Memory B cell (primary cell): Measurements from ENCODE around the gene PLA2G5.
A peak's percentile ranks its signal among the peaks of the same experiment; 100 is the strongest.

ENCODE experiments used
- ATAC-seq: fragments of 150-1000 bp; cut with Tn5 transposase; 2 replicates; pipeline ENCODE4 v1.10.0; 2021; ENCODE audit warnings: low read depth, mild to moderate bottlenecking, moderate library complexity
- DNase-seq, 2 donors: peaks; one replicate each; pipeline ENCODE4 v3.0.0; 2022; ENCODE audit warnings: low spot score in 2 of 2
- H3K27ac Mint-ChIP-seq: one replicate; pipeline ENCODE4 v1.8.0; 2022; ENCODE audit warnings: mild to moderate bottlenecking, moderate library complexity, mixed read lengths
- H3K27me3 Mint-ChIP-seq: one replicate; pipeline ENCODE4 v1.8.0; 2022; ENCODE audit warnings: mixed read lengths
- H3K36me3 Mint-ChIP-seq: one replicate; pipeline ENCODE4 v1.8.0; 2022; ENCODE audit warnings: mild to moderate bottlenecking, mixed read lengths
- H3K4me1 Mint-ChIP-seq: one replicate; pipeline ENCODE4 v1.8.0; 2022; ENCODE audit warnings: mixed read lengths
- H3K4me3 Mint-ChIP-seq: one replicate; pipeline ENCODE4 v1.8.0; 2022; ENCODE audit warnings: mild to moderate bottlenecking, moderate library complexity, mixed read lengths
- H3K9me3 Mint-ChIP-seq: one replicate; pipeline ENCODE4 v1.8.0; 2022; ENCODE audit warnings: mixed read lengths

Gene PLA2G5

GRCh38 chr1:20109223-20109856 lies 39.3 kb downstream of the PLA2G5 start:
- Mint-ChIP-seq H3K4me1 (peaks cover 3% of the 10 kb centered on the region), H3K27me3 (peaks cover 1% of the 10 kb centered on the region), H3K9me3 (no peaks in the 10 kb centered on the region), H3K4me3 (no peak overlapping the region), H3K36me3 (no peaks in the 10 kb centered on the region), H3K27ac (no peak overlapping the region)
- ATAC-seq, result no peak
- no peak for DNase-seq

DNA sequence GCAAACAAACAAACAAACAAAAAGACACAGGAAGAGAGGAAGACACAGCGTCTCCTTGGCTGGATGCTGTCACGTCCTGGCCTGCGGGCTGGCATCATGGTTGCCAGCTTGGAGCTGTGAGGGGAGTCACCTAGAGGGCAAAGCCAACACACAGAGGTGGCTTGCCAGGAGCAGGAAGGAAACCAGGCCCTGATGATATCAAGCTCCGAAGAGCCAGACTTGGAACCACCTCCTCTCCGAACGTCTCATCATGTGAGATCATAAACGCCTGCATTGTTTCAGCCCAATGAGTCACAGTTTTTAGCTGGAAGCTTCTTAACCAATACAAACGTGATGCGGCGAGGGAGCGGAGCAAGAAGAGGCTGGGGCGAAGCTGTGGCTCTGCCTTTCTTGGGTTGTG lies 40.7 kb downstream of the PLA2G5 start:
- Mint-ChIP-seq H3K4me3 (no peak overlapping the region), H3K27me3 (peaks cover 1% of the 10 kb centered on the region), H3K9me3 (no peaks in the 10 kb centered on the region), H3K27ac (no peak overlapping the region), H3K36me3 (no peaks in the 10 kb centered on the region), H3K4me1 (peaks cover 3% of the 10 kb centered on the region)
- DNase-seq (no peak), ATAC-seq (no peak)

DNA sequence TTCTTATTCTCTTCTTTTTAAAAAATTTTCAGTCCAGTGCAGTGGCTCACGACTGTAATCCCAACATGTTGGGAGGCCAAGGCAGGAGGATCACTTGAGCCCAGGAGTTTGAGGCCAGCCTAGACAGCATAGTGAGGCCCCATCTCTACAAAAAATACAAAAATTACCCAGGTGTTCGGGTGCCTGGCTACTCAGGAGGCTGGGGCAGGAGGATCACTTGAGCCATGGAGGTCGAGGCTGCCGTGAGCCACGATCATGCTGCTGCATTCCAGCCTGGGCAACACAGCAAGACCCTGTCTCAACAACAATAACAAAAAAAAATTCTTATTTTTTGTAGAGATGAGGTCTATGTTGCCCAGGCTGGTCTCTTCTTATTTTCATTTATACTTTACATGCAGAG lies 41.5 kb downstream of the PLA2G5 start:
- Mint-ChIP-seq H3K4me1 (peaks cover 3% of the 10 kb centered on the region), H3K9me3 (no peaks in the 10 kb centered on the region), H3K36me3 (no peaks in the 10 kb centered on the region), H3K27ac (no peak overlapping the region), H3K4me3 (no peak overlapping the region), H3K27me3 (peaks cover 1% of the 10 kb centered on the region)
- DNase-seq, result no peak
- ATAC-seq, result no peak

DNA sequence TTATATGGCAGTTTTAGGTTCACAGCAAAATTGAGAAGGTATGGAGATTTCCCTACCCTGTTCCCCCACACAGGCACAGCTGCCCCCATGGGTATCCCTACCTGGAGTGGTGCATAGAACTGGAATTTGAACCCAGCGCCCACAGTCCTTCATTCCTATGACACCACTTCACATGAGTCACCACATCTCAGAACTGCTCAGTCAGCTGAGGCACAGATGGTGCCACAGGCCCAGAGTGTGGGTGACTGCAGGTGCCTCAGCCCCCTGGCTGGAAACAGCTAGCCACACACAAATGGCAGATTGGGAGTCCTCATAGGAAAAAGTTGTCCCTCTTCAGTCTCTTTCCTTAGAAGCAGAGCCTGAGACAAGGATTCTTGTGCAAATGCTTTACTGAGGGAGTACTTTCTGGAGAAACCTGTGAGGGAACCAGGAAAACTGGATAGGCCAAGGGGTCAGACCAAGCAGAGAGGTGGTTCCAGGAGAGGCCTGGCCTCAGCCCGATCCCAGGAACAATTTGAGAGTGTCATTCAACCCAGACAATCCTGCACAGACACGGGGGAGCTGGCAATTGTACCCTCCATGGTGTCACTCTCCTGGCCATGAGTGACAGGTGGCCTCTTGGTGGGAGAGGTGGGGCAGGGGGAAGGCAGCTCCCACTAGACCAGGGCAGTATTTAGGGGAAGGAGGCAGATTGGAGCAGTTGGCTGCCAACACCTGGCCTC lies 42.4 kb downstream of the PLA2G5 start:
- peaks cover 1% of the 10 kb centered on the region for H3K9me3 Mint-ChIP-seq
- no peak overlapping the region for H3K27ac Mint-ChIP-seq
- no peak overlapping the region for H3K4me3 Mint-ChIP-seq
- ATAC-seq (no peak), DNase-seq (no peak)
- peaks cover 6% of the 10 kb centered on the region for H3K4me1 Mint-ChIP-seq
- peaks cover 1% of the 10 kb centered on the region for H3K27me3 Mint-ChIP-seq
- no peaks in the 10 kb centered on the region for H3K36me3 Mint-ChIP-seq

DNA sequence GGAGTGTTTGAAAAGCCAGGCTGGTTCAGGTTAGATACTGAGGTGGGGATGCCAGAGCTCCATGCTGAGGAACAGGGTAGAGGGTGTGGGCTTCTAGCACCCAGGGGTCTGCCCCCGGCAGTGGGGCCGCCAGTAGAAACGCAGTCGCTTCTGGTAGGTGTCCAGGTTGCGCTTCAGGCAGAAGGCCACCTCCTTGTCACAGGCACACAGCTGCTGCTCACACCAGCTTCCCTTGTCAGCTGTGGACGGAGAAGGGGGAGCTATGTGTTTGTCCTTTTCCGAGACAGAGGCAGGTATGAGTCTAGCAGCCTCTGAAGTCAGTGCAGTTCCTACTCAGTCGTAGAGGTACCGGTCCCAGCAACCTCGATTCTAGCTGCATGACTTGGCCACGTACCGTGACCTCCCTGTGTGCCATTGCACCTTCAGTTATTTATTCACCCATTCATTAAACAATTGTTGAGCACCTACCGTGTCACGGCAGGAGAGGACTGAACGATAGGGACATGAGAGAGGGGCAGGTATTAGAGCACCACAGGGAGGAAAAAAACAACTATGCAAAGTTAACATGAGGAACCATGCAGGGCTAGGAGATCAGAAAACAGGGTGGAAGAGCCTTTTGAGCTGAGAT lies 44.1 kb downstream of the PLA2G5 start:
- no peak for DNase-seq
- peaks cover 1% of the 10 kb centered on the region for H3K9me3 Mint-ChIP-seq
- ATAC-seq, result no peak
- no peak overlapping the region for H3K4me3 Mint-ChIP-seq
- no peak overlapping the region for H3K27ac Mint-ChIP-seq
- no peaks in the 10 kb centered on the region for H3K36me3 Mint-ChIP-seq
- peaks cover 1% of the 10 kb centered on the region for H3K27me3 Mint-ChIP-seq
- peaks cover 6% of the 10 kb centered on the region for H3K4me1 Mint-ChIP-seq

DNA sequence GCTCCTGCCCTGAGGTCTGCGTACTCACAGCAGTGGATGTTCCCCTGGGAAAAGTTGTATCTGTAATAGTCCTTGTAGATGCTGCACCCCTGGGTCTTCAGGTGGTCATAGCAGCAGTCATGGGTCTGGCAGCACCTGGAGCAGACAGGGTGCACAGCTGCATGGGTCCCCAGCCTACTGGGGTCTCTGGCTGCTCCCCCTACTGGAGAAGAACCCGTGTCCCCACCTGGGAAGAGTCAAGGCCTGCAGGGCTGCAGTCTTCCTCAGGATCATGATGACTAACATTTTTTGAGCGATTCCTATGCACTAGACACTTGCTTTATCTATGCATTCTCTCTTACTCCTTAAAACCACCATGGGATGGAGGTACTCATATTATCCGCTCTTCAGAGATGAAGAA lies 45.5 kb downstream of the PLA2G5 start:
- Mint-ChIP-seq H3K4me3 (no peak overlapping the region), H3K36me3 (no peaks in the 10 kb centered on the region), H3K4me1 (peaks cover 16% of the 10 kb centered on the region), H3K27ac (no peak overlapping the region), H3K9me3 (peaks cover 1% of the 10 kb centered on the region), H3K27me3 (no peaks in the 10 kb centered on the region)
- DNase-seq, result no peak
- no peak for ATAC-seq

GRCh38 chr1:20115916-20116315 lies 45.9 kb downstream of the PLA2G5 start:
- H3K27ac Mint-ChIP-seq, result no peak overlapping the region
- peaks cover 19% of the 10 kb centered on the region for H3K4me1 Mint-ChIP-seq
- no peaks in the 10 kb centered on the region for H3K36me3 Mint-ChIP-seq
- no peaks in the 10 kb centered on the region for H3K27me3 Mint-ChIP-seq
- ATAC-seq, result no peak
- DNase-seq, result no peak
- H3K9me3 Mint-ChIP-seq, result peaks cover 1% of the 10 kb centered on the region
- no peak overlapping the region for H3K4me3 Mint-ChIP-seq

GRCh38 chr1:20117236-20117635 lies 47.2 kb downstream of the PLA2G5 start:
- DNase-seq (no peak), ATAC-seq (no peak)
- H3K27me3 Mint-ChIP-seq, result no peaks in the 10 kb centered on the region
- no peaks in the 10 kb centered on the region for H3K36me3 Mint-ChIP-seq
- H3K4me3 Mint-ChIP-seq, result no peak overlapping the region
- H3K4me1 Mint-ChIP-seq, result peaks cover 26% of the 10 kb centered on the region
- peaks cover 1% of the 10 kb centered on the region for H3K9me3 Mint-ChIP-seq
- H3K27ac Mint-ChIP-seq, result no peak overlapping the region

- peak; percentile 77 for ATAC-seq
- peak in 1 of 2 donors; percentile 15 for DNase-seq
- Mint-ChIP-seq H3K27ac (peak within 1 kb of the TSS; percentile 74), H3K4me1 (peaks cover 33% of the 10 kb centered on the region), H3K27me3 (no peaks in the 10 kb centered on the region), H3K4me3 (peak within 1 kb of the TSS; percentile 69), H3K36me3 (no peaks in the 10 kb centered on the region), H3K9me3 (peaks cover 1% of the 10 kb centered on the region)
Observed at GRCh38 chr1:20119347-20119746, 49.4 kb downstream of the PLA2G5 start, which contains the start of gene PLA2G2D. Gene PLA2G2D, minus strand, starts transcription at chr1:20119536. Its CDS starts 38 bp downstream, at chr1:20119498.

DNA sequence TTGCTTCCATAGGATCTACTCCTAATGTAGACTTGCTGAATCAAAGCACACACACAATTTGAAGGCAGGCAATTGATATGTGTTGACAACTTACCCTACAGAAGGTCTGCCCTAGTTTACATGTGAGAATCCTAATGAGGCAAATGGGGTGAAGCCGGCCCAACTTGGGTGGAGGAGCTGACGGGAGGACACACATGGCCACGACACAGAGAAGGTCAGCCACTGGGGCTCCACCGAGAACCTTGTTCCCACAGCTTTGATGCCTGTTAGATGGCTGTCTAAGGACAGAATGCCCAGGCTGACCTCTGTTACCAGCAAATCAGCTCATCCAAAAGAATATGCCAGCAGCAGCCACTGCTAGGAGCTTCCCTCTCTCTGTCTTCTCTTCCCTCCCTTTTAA lies 50.8 kb downstream of the PLA2G5 start:
- Mint-ChIP-seq H3K27ac (peak overlapping the region; percentile 63), H3K4me3 (no peak overlapping the region), H3K27me3 (no peaks in the 10 kb centered on the region), H3K36me3 (no peaks in the 10 kb centered on the region), H3K4me1 (peaks cover 38% of the 10 kb centered on the region), H3K9me3 (peaks cover 1% of the 10 kb centered on the region)
- DNase-seq (no peak), ATAC-seq (no peak)

DNA sequence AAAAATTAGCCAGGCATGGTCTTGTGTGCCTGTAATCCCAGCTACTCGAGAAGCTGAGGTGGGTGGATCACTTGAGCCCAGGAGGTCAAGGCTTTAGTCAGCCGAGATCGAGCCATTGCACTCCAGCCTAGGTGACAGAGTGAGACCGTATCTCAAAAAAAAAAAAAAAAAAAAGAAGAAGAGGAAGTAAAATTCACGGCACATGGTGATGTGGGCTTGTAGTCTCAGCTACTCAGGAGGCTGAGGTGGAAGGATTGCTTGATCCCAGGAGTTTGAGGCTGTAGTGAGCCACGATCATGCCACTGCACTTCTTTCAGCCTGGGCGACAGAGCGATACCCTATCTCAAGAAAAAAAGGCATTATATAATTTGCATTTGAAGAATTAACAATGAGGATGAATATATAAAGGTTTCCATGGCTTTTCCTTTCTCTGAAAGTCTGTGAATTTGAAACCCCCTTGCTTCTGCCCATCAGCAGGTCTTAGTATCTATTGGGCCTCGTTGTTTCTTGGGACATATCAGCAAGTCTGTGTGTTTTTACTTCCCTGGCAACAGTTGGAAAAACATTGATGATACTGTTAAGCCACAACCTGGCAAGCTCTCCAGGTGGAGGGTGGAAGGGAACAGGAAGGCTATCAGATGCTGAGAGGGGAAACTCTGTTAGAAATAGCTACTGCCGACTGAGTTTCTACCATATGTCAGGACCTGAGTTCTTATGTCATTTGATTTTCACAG lies 53.9 kb downstream of the PLA2G5 start:
- H3K4me3 Mint-ChIP-seq, result no peak overlapping the region
- H3K4me1 Mint-ChIP-seq, result peaks cover 48% of the 10 kb centered on the region
- H3K27me3 Mint-ChIP-seq, result no peaks in the 10 kb centered on the region
- peaks cover 2% of the 10 kb centered on the region for H3K9me3 Mint-ChIP-seq
- ATAC-seq (peak; percentile 69), DNase-seq (peak in 1 of 2 donors; percentile 12)
- no peaks in the 10 kb centered on the region for H3K36me3 Mint-ChIP-seq
- H3K27ac Mint-ChIP-seq, result no peak overlapping the region

- DNase-seq (no peak), ATAC-seq (no peak)
- no peak overlapping the region for H3K4me3 Mint-ChIP-seq
- peaks cover 2% of the 10 kb centered on the region for H3K9me3 Mint-ChIP-seq
- H3K4me1 Mint-ChIP-seq, result peaks cover 42% of the 10 kb centered on the region
- H3K36me3 Mint-ChIP-seq, result no peaks in the 10 kb centered on the region
- H3K27ac Mint-ChIP-seq, result no peak overlapping the region
- no peaks in the 10 kb centered on the region for H3K27me3 Mint-ChIP-seq
Observed at GRCh38 chr1:20124456-20125057, 54.6 kb downstream of the PLA2G5 start.

DNA sequence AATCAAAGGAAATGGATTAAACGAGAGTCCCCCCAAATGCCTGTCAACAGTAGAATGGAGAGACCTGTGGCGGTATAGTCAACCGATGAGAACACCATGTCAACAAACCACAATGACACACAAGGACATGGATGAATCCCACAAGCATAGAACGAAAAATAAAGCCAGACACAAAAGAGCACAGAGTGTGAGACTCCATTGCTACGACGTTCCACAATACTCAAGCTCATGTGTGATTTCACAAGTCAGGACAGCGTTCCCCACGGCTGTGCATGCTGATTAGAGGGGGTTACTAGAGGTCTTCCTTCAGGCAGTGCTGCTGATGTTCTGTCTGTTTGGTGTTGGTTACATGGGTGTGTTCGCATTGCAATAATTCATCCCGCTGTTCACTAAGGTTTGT lies 55.1 kb downstream of the PLA2G5 start:
- no peak overlapping the region for H3K27ac Mint-ChIP-seq
- DNase-seq (no peak), ATAC-seq (no peak)
- no peak overlapping the region for H3K4me3 Mint-ChIP-seq
- peaks cover 36% of the 10 kb centered on the region for H3K4me1 Mint-ChIP-seq
- peaks cover 2% of the 10 kb centered on the region for H3K9me3 Mint-ChIP-seq
- no peaks in the 10 kb centered on the region for H3K27me3 Mint-ChIP-seq
- no peaks in the 10 kb centered on the region for H3K36me3 Mint-ChIP-seq
